KOPT-K1 (cell line): ENCODE data around the gene ANKRD63.

Experiments
- H3K27ac ChIP-seq: fragments of 200-600 bp; sonication (generic); 2 replicates; pipeline ENCODE4 v1.5.1; 2016; ENCODE audit warnings: antibody characterized with exemption, mild to moderate bottlenecking, low read depth, low read length; ENCODE audit not compliant: poor library complexity, severe bottlenecking
- H3K36me3 ChIP-seq: fragments of 200-600 bp; sonication (generic); 2 replicates; pipeline ENCODE4 v1.5.1; 2017; ENCODE audit warnings: antibody characterized with exemption, mild to moderate bottlenecking, low read length, moderate library complexity; ENCODE audit not compliant: insufficient read depth
- H3K9me3 ChIP-seq: fragments of 200-600 bp; sonication (generic); 2 replicates; pipeline ENCODE4 v1.5.1; 2017; ENCODE audit warnings: antibody characterized with exemption, low read length, mild to moderate bottlenecking; ENCODE audit not compliant: insufficient read depth, poor library complexity, severe bottlenecking

Gene ANKRD63

DNA sequence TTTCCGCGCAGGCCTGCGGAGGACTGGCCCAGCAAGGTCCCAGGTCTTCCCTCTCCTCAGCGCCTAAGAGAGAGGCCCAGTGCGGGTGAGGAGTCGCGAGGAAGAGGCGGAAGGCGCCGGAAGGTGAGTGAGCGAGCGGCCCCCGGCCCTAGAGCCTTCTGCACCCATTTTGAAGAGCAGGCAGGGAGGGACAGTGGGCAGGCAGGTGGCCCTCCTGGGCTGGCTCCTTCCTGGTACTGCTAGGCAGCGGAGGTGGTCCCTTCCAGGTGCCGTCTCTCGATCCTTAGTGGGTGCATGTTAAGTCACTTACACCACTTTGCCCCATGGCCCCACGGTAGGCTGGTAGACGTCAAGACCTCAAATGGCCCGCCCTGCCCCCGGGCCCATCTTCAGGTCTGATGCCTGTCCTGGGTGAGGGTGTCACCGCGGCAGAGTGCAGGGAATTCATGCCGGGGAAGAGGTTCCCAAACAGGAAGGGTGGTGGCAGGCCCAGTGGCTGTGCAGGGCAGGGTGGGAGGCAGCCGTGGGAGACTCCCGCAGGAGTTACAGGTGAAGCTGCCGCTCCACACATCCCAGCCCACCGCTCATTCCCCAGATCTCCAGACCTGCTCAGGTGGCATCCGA, 29.6 kb downstream of the ANKRD63 start:
- Histone ChIP-seq H3K9me3 (no peaks in the 10 kb centered on the region), H3K27ac (no peak overlapping the region), H3K36me3 (no peaks in the 10 kb centered on the region)

DNA sequence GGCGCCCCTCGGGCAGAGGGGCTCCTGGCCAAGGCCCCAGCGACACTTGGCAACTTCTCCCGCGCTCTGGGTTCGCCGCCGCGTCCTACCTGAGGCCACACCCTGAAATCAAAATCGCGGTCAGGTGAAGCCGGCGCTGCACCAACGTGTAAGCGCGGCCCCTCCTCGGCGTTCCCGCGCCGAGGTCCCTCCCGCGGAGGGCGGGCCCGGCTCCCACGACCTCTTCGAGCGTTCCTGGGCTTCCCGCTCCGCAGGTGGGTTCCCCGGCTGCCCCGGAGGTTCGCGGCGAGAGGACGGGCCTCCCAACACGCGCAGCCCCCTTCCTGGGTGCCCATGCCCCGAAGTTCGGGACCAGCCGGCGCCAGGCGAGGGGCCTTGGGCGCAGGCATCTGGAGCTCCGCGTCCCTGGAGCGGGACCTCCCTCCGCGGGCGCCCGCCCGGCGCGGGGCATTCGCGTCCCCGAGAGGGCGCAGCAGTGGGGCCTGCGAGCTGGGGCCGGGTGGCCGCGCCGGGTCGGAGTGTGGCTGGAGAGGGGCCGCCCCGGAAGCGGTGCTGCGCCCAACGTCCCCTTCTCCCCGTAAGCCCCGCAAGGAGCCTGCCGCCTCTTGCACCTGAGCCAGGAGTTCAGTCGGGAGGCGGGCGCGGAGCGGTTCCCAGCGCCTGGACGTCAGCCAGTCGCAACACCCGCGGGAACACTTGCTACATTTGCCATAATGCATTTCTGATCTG, 30.3 kb downstream of the ANKRD63 start:
- Histone ChIP-seq H3K36me3 (no peaks in the 10 kb centered on the region), H3K9me3 (no peaks in the 10 kb centered on the region), H3K27ac (no peak overlapping the region)

DNA sequence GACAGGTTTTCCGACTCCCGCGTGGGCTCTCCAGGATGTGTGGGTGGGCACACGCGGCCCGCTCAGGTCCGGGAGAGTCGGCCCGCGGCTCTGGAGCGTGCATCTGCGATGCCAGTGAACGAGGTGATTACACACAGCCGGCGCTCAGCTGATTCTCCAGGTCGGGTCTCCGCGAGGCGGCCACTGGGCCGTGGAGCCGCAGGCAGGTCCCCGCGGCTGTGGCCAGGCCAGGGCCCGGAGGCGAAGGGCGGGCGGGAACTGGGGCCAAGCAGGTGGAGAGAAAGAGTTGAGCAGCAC, 30.8 kb downstream of the ANKRD63 start:
- Histone ChIP-seq H3K9me3 (no peaks in the 10 kb centered on the region), H3K27ac (no peak overlapping the region), H3K36me3 (no peaks in the 10 kb centered on the region)

DNA sequence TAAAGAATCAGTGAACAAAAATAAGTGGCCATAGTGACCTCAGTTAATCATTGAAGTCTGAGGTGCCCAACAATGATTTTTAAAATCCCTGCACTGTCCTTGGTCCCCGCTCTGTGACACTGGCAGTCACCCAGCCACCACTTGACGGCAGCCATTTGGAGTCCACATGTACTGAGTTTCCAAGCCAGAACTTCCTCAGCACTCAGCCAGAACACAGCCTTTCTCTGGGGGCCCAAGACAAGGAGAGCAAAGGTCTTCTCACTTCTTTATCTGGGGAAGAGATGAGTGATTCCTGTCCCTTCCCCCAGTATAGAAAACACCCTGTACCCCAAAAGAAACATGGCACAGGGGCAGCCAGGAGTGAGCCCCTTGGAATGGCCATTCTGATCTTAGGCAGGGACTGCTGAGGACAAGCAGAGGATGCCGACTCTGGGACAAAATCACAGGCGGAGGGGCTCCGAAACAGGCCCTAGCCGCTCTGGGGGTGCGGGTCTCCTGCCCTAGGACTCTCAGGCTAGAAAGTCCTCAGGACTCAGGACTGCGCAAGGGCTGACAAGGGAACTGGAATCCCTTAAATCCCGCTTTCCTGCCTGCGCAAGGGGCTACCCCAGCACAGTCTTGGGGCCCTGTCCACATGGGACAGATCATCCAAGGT, 31.3 kb downstream of the ANKRD63 start:
- Histone ChIP-seq H3K36me3 (no peaks in the 10 kb centered on the region), H3K27ac (no peak overlapping the region), H3K9me3 (no peaks in the 10 kb centered on the region)

DNA sequence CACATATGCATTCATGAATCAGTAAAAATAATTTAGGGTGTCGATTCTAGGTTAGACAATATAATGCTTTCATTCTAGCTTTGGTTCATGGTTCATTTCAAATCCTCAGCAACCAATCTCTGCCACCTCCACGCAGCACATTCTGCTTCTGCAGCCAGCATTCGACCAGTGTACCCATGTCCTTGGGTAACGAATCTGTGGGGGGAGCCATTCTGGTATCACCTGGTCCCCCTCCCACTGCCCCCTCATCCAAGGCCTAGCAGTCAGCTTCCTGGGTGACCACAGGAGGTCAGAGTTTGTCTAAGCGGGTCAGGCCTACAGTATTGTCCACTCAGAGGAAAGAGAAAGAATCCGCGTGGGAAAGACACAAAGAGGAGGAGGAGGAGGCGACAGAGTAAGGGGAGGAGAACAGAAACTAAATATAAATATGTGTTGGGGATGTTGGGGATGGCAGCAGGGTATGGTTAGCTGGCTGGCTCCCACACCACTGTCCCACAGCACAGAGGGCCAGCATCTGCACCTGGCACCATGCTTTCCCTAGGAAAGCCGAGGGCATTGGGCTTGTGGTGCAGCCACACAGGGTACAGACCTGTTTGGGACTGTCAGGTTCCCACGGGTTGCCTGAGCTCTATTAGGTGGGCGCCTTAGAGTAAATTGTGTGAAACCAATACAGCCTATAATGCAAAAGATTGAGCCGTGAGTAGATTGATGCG, 31.9 kb downstream of the ANKRD63 start:
- H3K27ac ChIP-seq: no peak overlapping the region
- H3K36me3 ChIP-seq: no peaks in the 10 kb centered on the region

DNA sequence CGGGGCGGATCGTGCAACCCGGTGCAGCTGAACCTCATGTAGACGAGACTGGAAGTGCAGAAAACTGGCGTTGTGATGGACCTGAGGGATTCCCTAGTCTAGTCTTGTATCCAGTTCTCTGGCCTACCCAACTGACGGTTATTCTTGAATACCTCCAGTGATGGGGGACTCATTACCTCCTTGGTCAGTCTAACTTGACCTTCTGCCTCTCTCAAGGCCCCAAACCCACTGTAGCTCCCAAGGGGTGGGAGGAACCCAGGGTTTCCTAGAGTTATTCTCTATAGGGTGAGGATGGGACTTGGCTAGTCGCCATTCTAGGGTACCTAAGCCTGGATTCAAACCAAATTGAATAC, 32.6 kb downstream of the ANKRD63 start:
- Histone ChIP-seq H3K9me3 (no peaks in the 10 kb centered on the region), H3K36me3 (no peaks in the 10 kb centered on the region), H3K27ac (no peak overlapping the region)

More for the DNA sequence above, 31.9 kb downstream of the ANKRD63 start:
- no peaks in the 10 kb centered on the region for H3K9me3 ChIP-seq

DNA sequence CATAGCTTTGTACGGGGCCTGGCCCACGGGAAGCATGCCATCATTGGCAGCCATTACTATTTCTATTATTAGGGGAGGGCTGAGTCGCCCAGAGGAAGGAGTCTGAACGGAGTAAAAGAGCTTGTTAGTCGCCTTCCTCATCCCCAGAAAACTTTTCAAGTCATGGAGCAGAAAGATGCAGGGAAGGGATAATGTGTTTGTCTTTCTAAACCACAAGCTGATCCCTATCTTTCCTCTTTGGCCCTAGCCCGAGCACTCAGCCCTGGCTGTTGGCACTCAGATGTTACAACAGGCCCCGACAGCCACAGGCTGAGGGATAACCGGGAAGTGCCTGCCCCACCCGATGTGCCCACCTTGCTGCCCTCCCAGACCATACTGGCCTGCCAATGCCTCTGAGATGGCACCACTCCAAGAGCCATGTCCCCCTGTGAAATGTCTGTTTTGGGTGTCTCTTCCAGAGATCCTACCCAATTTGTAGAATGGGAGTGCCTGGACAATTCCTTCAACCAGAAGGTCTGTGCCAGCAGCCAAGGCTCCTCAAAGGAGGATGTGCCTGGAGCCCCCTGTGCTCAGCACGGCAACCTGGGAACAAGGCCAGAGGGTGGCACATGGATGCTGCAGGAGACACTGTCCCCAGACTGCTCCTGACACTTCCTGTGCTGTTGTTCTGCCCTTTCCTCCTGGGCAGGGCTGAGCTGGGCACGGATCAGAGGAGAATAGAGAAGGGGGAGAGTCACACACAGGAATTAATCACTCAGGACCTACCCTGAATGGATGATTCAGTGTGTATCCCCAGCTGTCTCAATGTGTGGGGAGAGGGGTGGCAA, 33.2 kb downstream of the ANKRD63 start:
- Histone ChIP-seq H3K9me3 (no peaks in the 10 kb centered on the region), H3K36me3 (no peaks in the 10 kb centered on the region), H3K27ac (no peak overlapping the region)

DNA sequence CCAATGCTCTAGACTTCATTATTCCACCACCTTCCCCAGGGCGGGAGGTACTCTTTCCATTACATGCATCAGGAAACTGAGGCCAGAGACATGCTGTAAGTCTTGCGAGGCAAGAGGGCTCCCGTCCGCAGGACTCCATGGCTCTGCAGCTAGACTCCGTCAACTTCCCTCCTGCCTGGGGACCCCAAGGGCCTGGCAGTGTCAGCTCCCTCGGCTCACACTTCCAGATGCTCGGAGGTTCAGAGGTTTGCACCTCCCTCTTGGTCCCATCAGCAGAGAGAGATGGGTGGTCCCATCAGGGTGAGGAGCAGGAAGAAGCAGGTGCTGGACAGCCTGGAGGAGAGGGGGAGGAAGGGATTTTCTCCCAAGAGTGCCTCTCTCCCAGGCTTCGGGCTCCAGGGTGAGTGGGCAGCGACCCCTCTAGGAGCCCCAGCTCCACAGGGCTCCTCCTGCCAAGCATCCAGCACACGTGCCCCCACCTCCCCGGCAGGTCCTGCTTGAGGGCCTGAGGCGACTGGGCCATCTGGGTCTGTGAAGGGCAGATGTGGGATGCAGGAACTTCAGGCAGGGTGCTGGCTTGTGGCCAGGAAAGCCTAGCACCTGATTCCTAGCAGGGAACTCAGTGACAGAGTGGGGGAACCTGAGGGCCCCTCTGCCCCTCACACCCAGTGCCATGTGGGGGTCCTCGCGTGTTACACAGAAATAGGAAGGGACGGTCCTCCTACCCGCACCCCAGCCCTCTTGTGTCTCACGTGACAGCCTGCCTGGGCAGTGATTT, 34.7 kb downstream of the ANKRD63 start:
- Histone ChIP-seq H3K9me3 (no peaks in the 10 kb centered on the region), H3K27ac (no peak overlapping the region), H3K36me3 (no peaks in the 10 kb centered on the region)

DNA sequence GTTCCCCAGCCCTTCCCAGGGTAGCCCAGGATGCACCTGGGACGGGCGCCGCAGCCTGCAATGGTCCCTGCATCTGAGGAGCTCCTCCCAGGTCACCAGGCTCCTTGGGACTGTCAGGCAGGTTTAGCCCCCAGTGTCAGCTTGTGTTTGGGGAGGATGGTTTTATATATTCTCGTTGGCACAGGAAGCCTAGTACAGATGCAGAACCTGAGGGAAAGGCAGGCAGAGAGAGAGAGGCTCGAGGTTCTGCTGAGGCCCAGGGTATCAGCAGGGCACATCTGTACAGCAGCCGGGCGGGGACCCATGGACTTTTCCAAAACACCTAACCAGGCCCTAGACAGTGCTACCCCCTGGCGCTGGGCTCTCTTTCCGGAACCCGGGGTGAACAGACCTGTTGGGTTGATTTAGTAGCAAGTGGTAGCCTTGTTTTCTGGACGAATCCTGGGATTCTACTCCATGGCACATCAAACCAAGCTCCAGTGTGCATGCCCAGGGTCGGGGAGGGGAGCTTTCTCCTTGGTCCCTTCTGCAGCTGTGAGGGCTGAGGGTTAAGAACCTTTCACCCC, 35.4 kb downstream of the ANKRD63 start:
- Histone ChIP-seq H3K9me3 (no peaks in the 10 kb centered on the region), H3K27ac (no peak overlapping the region), H3K36me3 (no peaks in the 10 kb centered on the region)

DNA sequence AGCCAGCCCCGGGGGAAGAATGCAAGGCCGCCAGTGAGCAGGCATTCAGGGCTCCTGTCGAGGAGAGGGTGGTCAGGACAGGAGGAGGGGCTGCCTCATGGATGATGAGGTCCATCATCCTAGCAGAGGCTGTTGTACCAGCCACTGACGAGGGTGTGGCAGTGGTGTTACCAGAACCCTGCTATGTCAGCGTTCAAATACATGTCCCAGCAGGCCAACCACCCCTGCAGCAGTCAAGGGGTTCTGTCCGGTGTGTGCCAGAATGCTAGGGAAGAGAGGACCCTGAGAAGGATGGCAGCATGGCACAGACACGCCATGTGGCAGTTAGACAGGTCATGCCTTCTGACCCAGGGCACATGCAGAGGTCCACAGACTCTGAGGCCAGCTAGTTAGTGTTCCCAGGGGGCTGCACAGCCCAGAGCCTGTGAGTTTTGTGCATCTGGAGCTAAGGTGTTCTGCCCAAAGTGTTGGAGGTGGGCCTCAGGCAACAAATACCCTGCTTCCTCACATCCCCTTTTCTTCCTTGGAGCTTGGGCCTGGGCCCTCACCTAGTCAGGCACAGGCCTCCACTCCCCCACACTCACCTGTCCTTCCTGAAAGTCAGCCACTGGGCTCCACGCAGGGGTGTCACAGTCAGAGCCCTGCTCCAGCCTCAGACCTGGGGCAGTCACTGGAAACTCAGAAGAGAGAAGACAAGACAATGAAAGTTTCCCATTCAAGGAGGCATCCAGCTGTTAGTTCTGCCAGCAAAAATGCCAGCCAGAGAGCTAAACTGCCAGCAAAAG, 36.2 kb downstream of the ANKRD63 start:
- Histone ChIP-seq H3K9me3 (no peaks in the 10 kb centered on the region), H3K36me3 (no peaks in the 10 kb centered on the region), H3K27ac (no peak overlapping the region)

DNA sequence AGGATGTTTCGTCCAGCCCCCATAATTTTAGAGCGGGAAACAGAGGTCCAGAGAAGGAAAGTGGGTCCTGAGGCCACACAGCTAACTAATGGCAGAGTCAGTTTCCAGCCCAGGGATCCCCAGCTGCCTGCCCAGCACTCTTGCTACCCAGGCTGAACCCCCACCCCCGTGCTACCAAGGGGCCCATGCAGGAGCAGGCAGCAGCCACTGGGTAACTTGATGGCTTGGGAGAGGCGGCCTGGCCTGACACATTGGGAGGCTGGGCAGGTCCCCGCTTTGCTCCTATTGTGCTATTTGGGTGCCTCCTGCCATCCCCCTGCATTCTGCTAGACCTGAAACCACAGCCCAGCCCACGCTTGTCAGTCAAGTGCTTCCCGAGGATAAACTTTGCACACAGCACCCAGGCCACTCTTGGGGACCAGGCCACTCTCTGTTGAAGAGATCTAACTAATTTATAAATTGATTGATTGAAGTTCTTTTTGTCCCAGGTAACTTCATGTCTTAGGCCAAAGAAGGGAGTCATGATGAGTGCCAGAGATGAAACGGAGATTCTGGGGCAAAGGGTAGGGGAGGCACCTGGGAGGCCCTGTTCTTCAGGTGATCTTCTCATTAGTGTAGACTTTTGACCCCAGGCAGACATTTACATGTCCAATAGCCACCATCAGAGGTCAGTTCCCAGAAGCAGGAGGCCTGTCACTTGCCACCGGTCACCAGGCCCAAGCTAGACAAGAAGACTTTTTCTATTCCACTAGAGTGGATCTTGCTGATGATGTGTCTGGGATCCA, 37.0 kb downstream of the ANKRD63 start:
- no peak overlapping the region for H3K27ac ChIP-seq
- H3K9me3 ChIP-seq: no peaks in the 10 kb centered on the region
- no peaks in the 10 kb centered on the region for H3K36me3 ChIP-seq

DNA sequence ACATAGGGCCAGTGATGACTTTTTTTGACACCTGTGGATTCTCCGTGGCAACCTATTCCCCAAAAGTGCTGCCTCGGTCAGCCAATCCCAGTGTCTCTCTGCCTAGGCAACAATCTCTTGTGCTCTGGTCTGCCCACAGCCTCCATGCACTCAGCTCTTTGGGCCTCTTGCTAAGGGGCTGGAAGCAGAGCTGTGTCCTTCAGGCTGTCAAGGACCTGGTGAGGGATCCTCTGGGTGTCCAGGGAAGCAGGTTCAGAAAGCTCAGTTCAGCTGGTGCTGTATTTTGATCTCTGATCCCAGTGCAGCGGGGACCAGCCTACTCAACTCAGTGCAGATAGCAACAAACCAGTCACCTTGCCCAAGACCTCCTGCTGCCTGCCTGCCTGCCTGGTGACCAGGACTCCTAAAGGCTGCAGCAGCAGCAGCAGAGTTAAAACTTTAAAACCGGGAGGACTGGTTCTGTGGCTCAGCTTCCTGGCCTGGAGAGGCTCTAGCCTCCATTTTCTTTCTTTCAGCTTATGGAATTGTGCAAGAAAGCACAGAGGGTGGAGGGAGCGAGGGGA, 37.8 kb downstream of the ANKRD63 start:
- H3K9me3 ChIP-seq: no peaks in the 10 kb centered on the region
- H3K27ac ChIP-seq: no peak overlapping the region
- no peaks in the 10 kb centered on the region for H3K36me3 ChIP-seq
